Loucy (cell line): ENCODE results near the gene AGAP1.

Experiments
- CTCF ChIP-seq: fragments of 200-600 bp; sonication (generic); conservative IDR thresholded peaks from 2 replicates; pipeline ENCODE4 v1.5.1; 2014; ENCODE audit warnings: mild to moderate bottlenecking, antibody characterized with exemption, low read length
- EZH2phosphoT487 ChIP-seq: fragments of 200-600 bp; IDR thresholded peaks from 2 replicates; pipeline ENCODE4 v1.6.1; 2018; ENCODE audit warnings: antibody characterized with exemption, mild to moderate bottlenecking, moderate library complexity, borderline replicate concordance

GRCh38 chr2:235674146-235674545 is 180.3 kb downstream of the AGAP1 start:
- TF ChIP-seq CTCF (no peak), EZH2phosphoT487 (no peak)
